ENCODE measurements around the gene SPNS1. TPM values are rescaled to one million over a fixed set of nuclear protein-coding genes. Genes with fewer than 3 reads are reported as not detected.

SPNS1 gene
- total RNA-seq (2022; extraction: Qiagen RNA extraction; ENCODE audit: low read depth), result 50.1 to 80.1 TPM (median 72.4 TPM) in 5 replicates

DNA sequence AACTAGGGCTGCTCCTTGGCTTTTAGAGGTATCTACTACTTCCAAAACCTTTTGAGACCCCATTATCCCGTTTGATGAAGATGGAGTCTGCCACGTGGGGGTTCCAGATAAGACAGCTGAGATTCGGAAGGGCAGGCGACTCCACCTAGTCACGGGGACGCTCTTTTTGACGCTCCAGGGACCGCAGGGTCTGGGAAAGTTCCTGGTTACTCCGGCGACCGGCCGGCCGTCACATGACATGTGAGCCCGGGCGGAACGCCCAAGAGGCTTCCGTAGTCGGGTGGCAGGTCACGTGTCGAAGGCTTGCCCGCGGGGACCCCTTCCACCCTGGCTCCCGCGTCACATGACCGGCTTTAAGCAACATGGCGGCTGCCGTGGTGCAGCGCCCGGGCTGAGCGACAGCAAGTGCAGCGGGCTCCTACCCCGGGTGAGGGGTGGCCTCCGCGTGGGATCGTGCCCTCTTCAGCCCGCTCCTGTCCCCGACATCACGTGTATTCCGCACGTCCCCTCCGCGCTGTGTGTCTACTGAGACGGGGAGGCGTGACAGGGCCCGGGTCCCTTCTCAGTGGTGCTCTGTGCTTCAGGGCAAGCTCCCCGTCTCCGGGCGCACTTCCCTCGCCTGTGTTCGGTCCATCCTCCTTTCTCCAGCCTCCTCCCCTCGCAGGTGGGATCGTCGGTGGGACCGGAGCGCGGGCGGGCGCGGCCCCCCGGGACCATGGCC, at the start of gene SPNS1:
Gene SPNS1, plus strand, starts transcription at position 342 of the 721 bp plus-strand sequence. Its CDS starts 374 bp downstream, at position 716.

GRCh38 chr16:28931801-28932225, 42.8 kb upstream of the SPNS1 start, which contains the start of gene CD19:
Gene CD19 (plus strand): TSS chr16:28931971. CDS start chr16:28932001, 30 bp downstream.

DNA sequence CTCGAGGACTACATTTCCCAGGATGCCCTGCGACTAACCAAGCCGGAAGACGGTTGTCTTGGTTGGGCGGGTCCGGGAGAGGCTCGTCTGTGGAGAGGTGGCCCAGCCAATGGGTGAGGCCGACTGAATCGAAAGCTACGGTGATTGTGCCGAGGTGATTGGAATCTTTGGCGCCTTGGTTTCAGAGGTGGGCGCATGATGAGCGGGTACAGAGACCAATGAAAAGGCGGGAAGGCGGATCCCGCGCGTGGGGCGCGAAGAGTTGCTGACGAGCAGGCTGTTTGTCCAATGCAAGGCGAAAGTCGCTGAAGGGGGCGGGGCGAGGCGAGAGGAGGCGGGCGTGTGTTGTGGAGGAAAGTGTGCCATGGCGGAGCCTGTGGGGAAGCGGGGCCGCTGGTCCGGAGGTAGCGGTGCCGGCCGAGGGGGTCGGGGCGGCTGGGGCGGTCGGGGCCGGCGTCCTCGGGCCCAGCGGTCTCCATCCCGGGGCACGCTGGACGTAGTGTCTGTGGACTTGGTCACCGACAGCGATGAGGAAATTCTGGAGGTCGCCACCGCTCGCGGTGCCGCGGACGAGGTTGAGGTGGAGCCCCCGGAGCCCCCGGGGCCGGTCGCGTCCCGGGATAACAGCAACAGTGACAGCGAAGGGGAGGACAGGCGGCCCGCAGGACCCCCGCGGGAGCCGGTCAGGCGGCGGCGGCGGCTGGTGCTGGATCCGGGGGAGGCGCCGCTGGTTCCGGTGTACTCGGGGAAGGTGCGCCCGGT, 23.7 kb upstream of the SPNS1 start, which contains the start of gene NFATC2IP:
Gene NFATC2IP, plus strand, starts transcription at position 290 of the 762 bp plus-strand sequence. Its CDS starts 75 bp downstream, at position 365.

GRCh38 chr16:28984619-28985135, 10.1 kb downstream of the SPNS1 start, which contains the start of gene LAT:
Gene LAT (plus strand): TSS chr16:28985052. CDS start chr16:28985418, 366 bp downstream.

Other genes with a start within 250 kb of the SPNS1 start
- gene NPIPB9, start 223.0 kb upstream of the SPNS1 start, total RNA-seq (2022; extraction: Qiagen RNA extraction; ENCODE audit: low read depth), result 1.5 to 2.7 TPM (median 1.7 TPM) in 5 replicates
- 89.8 to 145 TPM (median 131 TPM) in 5 replicates for gene ATXN2L, start 151.8 kb upstream of the SPNS1 start, total RNA-seq (2022; extraction: Qiagen RNA extraction; ENCODE audit: low read depth)
- gene TUFM, start 128.4 kb upstream of the SPNS1 start, total RNA-seq (2022; extraction: Qiagen RNA extraction; ENCODE audit: low read depth), result 211 to 324 TPM (median 285 TPM) in 5 replicates
- 21.2 to 31.9 TPM (median 31.0 TPM) in 5 replicates for gene SH2B1, start 110.9 kb upstream of the SPNS1 start, total RNA-seq (2022; extraction: Qiagen RNA extraction; ENCODE audit: low read depth)
- gene ATP2A1, start 96.3 kb upstream of the SPNS1 start, total RNA-seq (2022; extraction: Qiagen RNA extraction; ENCODE audit: low read depth), result 1.6 to 4.1 TPM (median 2.7 TPM) in 5 replicates
- gene RABEP2, start 49.5 kb upstream of the SPNS1 start, total RNA-seq (2022; extraction: Qiagen RNA extraction; ENCODE audit: low read depth), result 9.1 to 11.4 TPM (median 9.4 TPM) in 5 replicates
- not detected in 5 replicates for gene CD19, start 42.8 kb upstream of the SPNS1 start, total RNA-seq (2022; extraction: Qiagen RNA extraction; ENCODE audit: low read depth)
- 19.5 to 31.7 TPM (median 29.4 TPM) in 5 replicates for gene NFATC2IP, start 23.8 kb upstream of the SPNS1 start, total RNA-seq (2022; extraction: Qiagen RNA extraction; ENCODE audit: low read depth)
- gene LAT, start 10.3 kb downstream of the SPNS1 start, total RNA-seq (2022; extraction: Qiagen RNA extraction; ENCODE audit: low read depth), result 2.2 to 5.3 TPM (median 4.3 TPM) in 5 replicates